GM12878 (cell line): ENCODE data around the gene RADIL. TPM values are rescaled to one million over a fixed set of nuclear protein-coding genes. Genes with fewer than 3 reads are reported as not detected.

ENCODE experiments used
- MEF2B ChIP-seq: fragments of 450-650 bp; IDR thresholded peaks from 2 replicates; pipeline ENCODE4 v1.6.1; 2018; ENCODE audit warnings: mild to moderate bottlenecking, moderate library complexity; ENCODE audit not compliant: partially characterized antibody, poor library complexity, severe bottlenecking
- RAD51 ChIP-seq: fragments of 450-650 bp; IDR thresholded peaks from 2 replicates; pipeline ENCODE4 v1.6.1; 2016; ENCODE audit warnings: moderate library complexity, mild to moderate bottlenecking, inconsistent platforms
- polyA plus RNA-seq, 11 experiments: library from polyadenylated mRNA; depleted of rRNA in 4 of 11; unstranded in 6 of 11; stranded (reverse) in 5 of 11; fragments of >200 nt; fragmentation: Nextera tagmentation in 4 of 11; fragmentation: Illumina TruSeq in 1 of 11; extraction: Ambion mirVana in 4 of 11; extraction: Trizol in 1 of 11; gene quantifications; 1 replicate in 1 of 11; 2 replicates in 10 of 11; pipeline versions ENCODE4 v1.2.1 to v1.2.3, GENCODE V29; 2011 to 2016; ENCODE audit warnings: inconsistent platforms in 2 of 11, missing spikeins in 2 of 11, low read depth in 1 of 11
- total RNA-seq, 4 experiments: library from RNA; depleted of rRNA in 3 of 4; stranded (reverse); fragments of >200 nt in 3 of 4; fragmentation: Illumina TruSeq in 1 of 4; extraction: Trizol in 1 of 4; gene quantifications; 2 replicates each; pipeline versions ENCODE4 v1.2.1 to v1.2.3, GENCODE V29; 2013 to 2021
- TF ChIP-seq, protein P1 (sequence below): fragments of 450-650 bp; IDR thresholded peaks from 2 replicates; pipeline ENCODE4 v1.6.1; 2017; ENCODE audit warnings: mild to moderate bottlenecking, moderate library complexity
- TF ChIP-seq, protein P2 (sequence below): IDR thresholded peaks from 2 replicates; pipeline ENCODE4 v1.6.1; 2012; ENCODE audit warnings: mild to moderate bottlenecking, low read depth, low read length

The RADIL gene
- total and polyA plus RNA-seq, 10 of the 15 experiments (the other 5 are each of a cell fraction or from before 2014, with no cell fraction given): 0.05 to 0.06 TPM; not detected in 8

DNA sequence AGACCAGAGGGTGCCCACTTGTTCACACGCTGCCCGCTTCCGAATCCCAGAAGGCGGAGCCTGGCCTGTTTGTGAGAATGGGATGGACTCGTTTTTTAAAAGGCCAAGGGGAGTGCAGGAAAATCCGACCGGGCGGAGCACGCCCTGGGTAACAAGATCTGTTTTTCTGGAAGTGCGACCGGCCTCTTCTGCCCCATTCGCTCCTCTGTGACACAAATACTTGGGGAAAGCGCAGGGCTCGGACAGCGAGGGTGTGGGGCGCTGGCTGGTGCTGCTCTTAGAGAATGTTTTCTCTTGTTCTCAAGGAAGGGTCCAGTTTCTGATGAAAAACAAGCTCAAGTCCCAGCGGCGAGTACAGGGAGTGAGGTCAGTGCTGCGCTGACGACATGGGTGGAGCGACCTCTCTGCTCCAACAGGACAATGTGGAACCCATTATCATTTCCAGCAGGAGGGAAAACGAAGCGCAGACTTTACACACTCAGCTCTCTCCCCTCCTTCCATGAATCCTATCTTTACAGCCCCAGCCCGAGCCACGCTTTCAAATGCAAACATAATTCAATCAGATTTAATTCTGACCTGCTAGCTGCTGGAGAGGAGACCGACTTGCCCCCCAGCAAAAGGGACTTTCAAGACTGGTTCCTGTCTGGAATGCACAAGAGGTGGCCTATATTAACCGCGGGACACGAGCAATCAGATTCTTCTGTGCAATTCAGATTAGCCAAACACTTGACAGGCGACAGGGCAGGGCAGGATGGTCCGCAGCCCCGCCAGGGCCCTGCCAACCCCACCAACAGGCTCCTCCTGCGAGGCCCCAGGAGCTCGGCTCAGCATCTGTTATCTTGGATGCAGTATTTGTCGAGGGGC lies 1.1 kb downstream of the RADIL start (continued):
- TF ChIP-seq, protein P1, sequence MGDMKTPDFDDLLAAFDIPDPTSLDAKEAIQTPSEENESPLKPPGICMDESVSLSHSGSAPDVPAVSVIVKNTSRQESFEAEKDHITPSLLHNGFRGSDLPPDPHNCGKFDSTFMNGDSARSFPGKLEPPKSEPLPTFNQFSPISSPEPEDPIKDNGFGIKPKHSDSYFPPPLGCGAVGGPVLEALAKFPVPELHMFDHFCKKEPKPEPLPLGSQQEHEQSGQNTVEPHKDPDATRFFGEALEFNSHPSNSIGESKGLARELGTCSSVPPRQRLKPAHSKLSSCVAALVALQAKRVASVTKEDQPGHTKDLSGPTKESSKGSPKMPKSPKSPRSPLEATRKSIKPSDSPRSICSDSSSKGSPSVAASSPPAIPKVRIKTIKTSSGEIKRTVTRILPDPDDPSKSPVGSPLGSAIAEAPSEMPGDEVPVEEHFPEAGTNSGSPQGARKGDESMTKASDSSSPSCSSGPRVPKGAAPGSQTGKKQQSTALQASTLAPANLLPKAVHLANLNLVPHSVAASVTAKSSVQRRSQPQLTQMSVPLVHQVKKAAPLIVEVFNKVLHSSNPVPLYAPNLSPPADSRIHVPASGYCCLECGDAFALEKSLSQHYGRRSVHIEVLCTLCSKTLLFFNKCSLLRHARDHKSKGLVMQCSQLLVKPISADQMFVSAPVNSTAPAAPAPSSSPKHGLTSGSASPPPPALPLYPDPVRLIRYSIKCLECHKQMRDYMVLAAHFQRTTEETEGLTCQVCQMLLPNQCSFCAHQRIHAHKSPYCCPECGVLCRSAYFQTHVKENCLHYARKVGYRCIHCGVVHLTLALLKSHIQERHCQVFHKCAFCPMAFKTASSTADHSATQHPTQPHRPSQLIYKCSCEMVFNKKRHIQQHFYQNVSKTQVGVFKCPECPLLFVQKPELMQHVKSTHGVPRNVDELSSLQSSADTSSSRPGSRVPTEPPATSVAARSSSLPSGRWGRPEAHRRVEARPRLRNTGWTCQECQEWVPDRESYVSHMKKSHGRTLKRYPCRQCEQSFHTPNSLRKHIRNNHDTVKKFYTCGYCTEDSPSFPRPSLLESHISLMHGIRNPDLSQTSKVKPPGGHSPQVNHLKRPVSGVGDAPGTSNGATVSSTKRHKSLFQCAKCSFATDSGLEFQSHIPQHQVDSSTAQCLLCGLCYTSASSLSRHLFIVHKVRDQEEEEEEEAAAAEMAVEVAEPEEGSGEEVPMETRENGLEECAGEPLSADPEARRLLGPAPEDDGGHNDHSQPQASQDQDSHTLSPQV: no peak
- TF ChIP-seq, protein P2, sequence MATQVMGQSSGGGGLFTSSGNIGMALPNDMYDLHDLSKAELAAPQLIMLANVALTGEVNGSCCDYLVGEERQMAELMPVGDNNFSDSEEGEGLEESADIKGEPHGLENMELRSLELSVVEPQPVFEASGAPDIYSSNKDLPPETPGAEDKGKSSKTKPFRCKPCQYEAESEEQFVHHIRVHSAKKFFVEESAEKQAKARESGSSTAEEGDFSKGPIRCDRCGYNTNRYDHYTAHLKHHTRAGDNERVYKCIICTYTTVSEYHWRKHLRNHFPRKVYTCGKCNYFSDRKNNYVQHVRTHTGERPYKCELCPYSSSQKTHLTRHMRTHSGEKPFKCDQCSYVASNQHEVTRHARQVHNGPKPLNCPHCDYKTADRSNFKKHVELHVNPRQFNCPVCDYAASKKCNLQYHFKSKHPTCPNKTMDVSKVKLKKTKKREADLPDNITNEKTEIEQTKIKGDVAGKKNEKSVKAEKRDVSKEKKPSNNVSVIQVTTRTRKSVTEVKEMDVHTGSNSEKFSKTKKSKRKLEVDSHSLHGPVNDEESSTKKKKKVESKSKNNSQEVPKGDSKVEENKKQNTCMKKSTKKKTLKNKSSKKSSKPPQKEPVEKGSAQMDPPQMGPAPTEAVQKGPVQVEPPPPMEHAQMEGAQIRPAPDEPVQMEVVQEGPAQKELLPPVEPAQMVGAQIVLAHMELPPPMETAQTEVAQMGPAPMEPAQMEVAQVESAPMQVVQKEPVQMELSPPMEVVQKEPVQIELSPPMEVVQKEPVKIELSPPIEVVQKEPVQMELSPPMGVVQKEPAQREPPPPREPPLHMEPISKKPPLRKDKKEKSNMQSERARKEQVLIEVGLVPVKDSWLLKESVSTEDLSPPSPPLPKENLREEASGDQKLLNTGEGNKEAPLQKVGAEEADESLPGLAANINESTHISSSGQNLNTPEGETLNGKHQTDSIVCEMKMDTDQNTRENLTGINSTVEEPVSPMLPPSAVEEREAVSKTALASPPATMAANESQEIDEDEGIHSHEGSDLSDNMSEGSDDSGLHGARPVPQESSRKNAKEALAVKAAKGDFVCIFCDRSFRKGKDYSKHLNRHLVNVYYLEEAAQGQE: no peak
- TF ChIP-seq MEF2B (no peak), RAD51 (no peak)
- TF ChIP-seq, all 136 proteins: peak for 0
